K562 (cell line): ENCODE data around the gene SMIM12. TPM values are rescaled to one million over a fixed set of nuclear protein-coding genes. Genes with fewer than 3 reads are reported as not detected.

Experiments
- ATAC-seq: fragments of 200-7000 bp; cut with Tn5 transposase; 3 replicates; pipeline ENCODE4 v1.9.1; 2020; ENCODE audit warnings: moderate library complexity
- BruUV-seq: library from RNA; stranded (reverse); fragments of 400-500 nt; replicated peaks from 2 replicates; lab custom pipeline; 2021; lab: Mats Ljungman, UMichigan
- CTCF ChIA-PET: fragments of 300-600 bp; formaldehyde crosslinking; extraction: SDS; loops from one replicate; lab custom pipeline; 2021; ENCODE audit warnings: low intra/inter-chr PET ratio; lab: Yijun Ruan, JAX
- POLR2A ChIA-PET: fragments of 300-600, 350-650 bp; sonication (Branson Sonifier 250); formaldehyde crosslinking; extraction: SDS; loops from one replicate; lab custom pipeline; 2021; ENCODE audit warnings: antibody characterized with exemption, inconsistent platforms; lab: Yijun Ruan, JAX
- DNase-seq, 4 experiments: peaks; one replicate each; pipeline versions ENCODE4 v3.0.0 to v3.0.0-alpha.2; 2011 to 2018; ENCODE audit warnings: low spot score in 3 of 4, mixed read lengths in 3 of 4; ENCODE audit errors: extremely low read depth in 1 of 4
- FAIRE-seq: peaks from 2 replicates; lab custom pipeline; 2011; peaks lifted over from hg19 to GRCh38; lab: Jason Lieb, UNC
- H2AFZ ChIP-seq: 2 replicates; pipeline ENCODE4 v1.6.0; 2011; ENCODE audit warnings: low read depth, low read length, control low read depth, inconsistent platforms
- H3K27ac ChIP-seq: fragments of 200-600 bp; 3 replicates; pipeline ENCODE4 v1.8.0; 2011; ENCODE audit warnings: low read depth, mild to moderate bottlenecking, control low read depth, inconsistent platforms, low read length, moderate library complexity, mixed read lengths; ENCODE audit errors: extremely low read depth
- H3K27me3 ChIP-seq, 2 experiments: fragments of 300-600 bp in 1 of 2; 2 replicates in 1 of 2; 3 replicates in 1 of 2; pipeline versions ENCODE4 v1.6.0 to v1.8.0; 2011; ENCODE audit warnings: inconsistent platforms in 2 of 2, low read length in 2 of 2, mild to moderate bottlenecking in 1 of 2, mixed read lengths in 1 of 2, moderate library complexity in 1 of 2; ENCODE audit not compliant: control insufficient read depth in 2 of 2, insufficient read depth in 2 of 2
- H3K36me3 ChIP-seq: fragments of 300-600 bp; 3 replicates; pipeline ENCODE4 v1.8.0; 2011; ENCODE audit warnings: mild to moderate bottlenecking, low read length, inconsistent platforms; ENCODE audit not compliant: control insufficient read depth, insufficient read depth
- H3K4me1 ChIP-seq, 2 experiments: fragments of 200-600 bp in 1 of 2; replicated peaks in 1 of 2; 2 replicates in 1 of 2; 3 replicates in 1 of 2; pipeline versions ENCODE4 v1.5.1 to v1.8.0; 2011; ENCODE audit warnings: inconsistent platforms in 2 of 2, low read length in 2 of 2, mild to moderate bottlenecking in 1 of 2, mixed read lengths in 1 of 2, moderate library complexity in 1 of 2; ENCODE audit not compliant: control insufficient read depth in 2 of 2, insufficient read depth in 2 of 2
- H3K4me2 ChIP-seq: 2 replicates; pipeline ENCODE4 v1.6.1; 2011; ENCODE audit warnings: low read length, control low read depth, inconsistent platforms, mixed read lengths; ENCODE audit not compliant: insufficient read depth
- H3K4me3 ChIP-seq: fragments of 200-600 bp; sonication (generic), shearing (Covaris generic); 2 replicates; pipeline ENCODE4 v1.5.1; 2016; ENCODE audit warnings: control low read depth, inconsistent platforms
- H3K79me2 ChIP-seq: fragments of 200-600 bp; 3 replicates; pipeline ENCODE4 v1.8.0; 2011; ENCODE audit warnings: low read length, inconsistent platforms; ENCODE audit not compliant: control insufficient read depth, insufficient read depth
- H3K9ac ChIP-seq, 2 experiments: 2 replicates each; pipeline versions ENCODE4 v1.6.0 to v1.6.1; 2011; ENCODE audit warnings: low read depth in 2 of 2, low read length in 2 of 2, control low read depth in 1 of 2, inconsistent platforms in 1 of 2, mild to moderate bottlenecking in 1 of 2, mixed read lengths in 1 of 2; ENCODE audit not compliant: insufficient read depth in 1 of 2
- H3K9me1 ChIP-seq: one replicate; pipeline ENCODE4 v1.6.0; 2011; ENCODE audit warnings: inconsistent platforms, mild to moderate bottlenecking, low read length, moderate library complexity; ENCODE audit not compliant: control insufficient read depth, insufficient read depth
- H3K9me3 ChIP-seq: replicated peaks from 2 replicates; pipeline ENCODE4 v1.5.1; 2011; ENCODE audit warnings: low read depth, low read length, inconsistent platforms; ENCODE audit not compliant: control insufficient read depth, insufficient read depth
- H4K20me1 ChIP-seq: replicated peaks from 2 replicates; pipeline ENCODE4 v1.6.1; 2011; ENCODE audit warnings: low read length, inconsistent platforms, mixed read lengths; ENCODE audit not compliant: control insufficient read depth, insufficient read depth
- CBFB ChIP-seq: sonication (generic); formaldehyde crosslinking; IDR thresholded peaks from 2 replicates; pipeline ENCODE4 v1.4.0; 2020; ENCODE audit warnings: mild to moderate bottlenecking, missing genetic modification reagents
- E2F1 ChIP-seq: sonication (generic); formaldehyde crosslinking; IDR thresholded peaks from 2 replicates; pipeline ENCODE4 v1.8.1; 2023; ENCODE audit warnings: mild to moderate bottlenecking, missing genetic modification reagents, moderate library complexity
- FOXA3 ChIP-seq, 2 experiments: fragments of 450-650 bp in 1 of 2; sonication (generic) in 1 of 2; formaldehyde crosslinking; IDR thresholded peaks in 1 of 2; conservative IDR thresholded peaks in 1 of 2; 2 replicates each; pipeline versions ENCODE4 v1.4.0 to v1.8.0; 2020 to 2022; ENCODE audit warnings: mild to moderate bottlenecking in 2 of 2, missing genetic modification reagents in 1 of 2
- ILK ChIP-seq: fragments of 450-650 bp; IDR thresholded peaks from 2 replicates; pipeline ENCODE4 v1.6.1; 2016; ENCODE audit warnings: missing genetic modification characterization, low read depth, mild to moderate bottlenecking, missing compliant biosample characterization, moderate library complexity, borderline replicate concordance
- JUN ChIP-seq, 2 experiments: sonication (generic) in 1 of 2; formaldehyde crosslinking in 1 of 2; IDR thresholded peaks; 2 replicates each; pipeline versions ENCODE4 v1.6.1 to v1.8.0; 2012 to 2022; ENCODE audit warnings: borderline replicate concordance in 2 of 2, mild to moderate bottlenecking in 2 of 2, improper control_type of control experiment in 1 of 2, low read depth in 1 of 2, low read length in 1 of 2, missing genetic modification reagents in 1 of 2
- MNT ChIP-seq, 2 experiments: fragments of 450-650 bp; conservative IDR thresholded peaks; 2 replicates each; pipeline ENCODE4 v1.6.1; 2017; ENCODE audit warnings: mild to moderate bottlenecking in 2 of 2, moderate library complexity in 2 of 2
- MYC ChIP-seq, 2 experiments: fragments of 250-450 bp in 1 of 2; sonication (Bioruptor Pico) in 1 of 2; IDR thresholded peaks; 2 replicates each; pipeline versions ENCODE4 v1.5.1 to v1.6.1; 2012 to 2021; ENCODE audit warnings: low read depth in 2 of 2, borderline replicate concordance in 1 of 2, improper control_type of control experiment in 1 of 2, low read length in 1 of 2, mild to moderate bottlenecking in 1 of 2, moderate library complexity in 1 of 2
- POLR3G ChIP-seq: IDR thresholded peaks from 2 replicates; pipeline ENCODE4 v1.6.1; 2011; ENCODE audit not compliant: insufficient read length, insufficient replicate concordance; ENCODE audit errors: extremely low read depth
- PPARD ChIP-seq: fragments of 250-450 bp; sonication (Bioruptor Pico); IDR thresholded peaks from 2 replicates; pipeline ENCODE4 v1.8.0; 2022; ENCODE audit warnings: inconsistent platforms, mild to moderate bottlenecking, moderate library complexity
- SMAD1 ChIP-seq: fragments of 150-350 bp; IDR thresholded peaks from 2 replicates; pipeline ENCODE4 v1.6.1; 2014; ENCODE audit warnings: low read length, low read depth; ENCODE audit not compliant: partially characterized antibody
- TAL1 ChIP-seq: fragments of 450-650 bp; IDR thresholded peaks from 2 replicates; pipeline ENCODE4 v1.6.1; 2016; ENCODE audit warnings: mild to moderate bottlenecking
- ZBED1 ChIP-seq: IDR thresholded peaks from 2 replicates; pipeline ENCODE4 v1.6.1; 2014
- ZNF174 ChIP-seq: fragments of 250-450 bp; sonication (Bioruptor Pico); IDR thresholded peaks from 2 replicates; pipeline ENCODE4 v1.4.0; 2020; ENCODE audit warnings: mild to moderate bottlenecking
- ZNF57 ChIP-seq: fragments of 450-650 bp; formaldehyde crosslinking; IDR thresholded peaks from 2 replicates; pipeline ENCODE4 v1.4.0; 2020; ENCODE audit warnings: mild to moderate bottlenecking, moderate library complexity
- WGBS: fragments of 100-300 bp; shearing (Covaris generic); methylation state at CpG from one replicate; pipeline ENCODE4 v1.1.6; 2016; ENCODE audit warnings: low coverage, mixed read lengths; ENCODE audit not compliant: insufficient coverage; ENCODE audit errors: missing lambda C conversion rate; 5-methylcytosine and 5-hydroxymethylcytosine counted together
- in situ Hi-C: fragments of 300-500 bp; cut with MboI; formaldehyde crosslinking; loops from 4 replicates; pipeline ENCODE4 v1.15.0; 2018; ENCODE audit warnings: inconsistent platforms, mixed read lengths
- intact Hi-C: fragments of 100-400 bp; cut with micrococcal nuclease; formaldehyde crosslinking; loops from 2 replicates; pipeline ENCODE4 v1.14.2; 2022
- polyA plus RNA-seq, 8 experiments: library from polyadenylated mRNA; depleted of rRNA in 4 of 8; stranded (reverse) in 5 of 8; unstranded in 3 of 8; fragments of >200 nt; fragmentation: Nextera tagmentation in 2 of 8; fragmentation: Illumina TruSeq in 1 of 8; extraction: Ambion mirVana in 2 of 8; extraction: Trizol in 1 of 8; gene quantifications; 2 replicates each; pipeline versions ENCODE4 v1.2.1 to v1.2.3, GENCODE V29; 2011 to 2014; ENCODE audit warnings: inconsistent platforms in 1 of 8, missing spikeins in 1 of 8
- total RNA-seq, 7 experiments: library from RNA; depleted of rRNA in 6 of 7; stranded (reverse); fragments of >200 nt in 6 of 7; fragmentation: Illumina TruSeq in 2 of 7; extraction: Trizol in 2 of 7; gene quantifications; 2 replicates each; pipeline versions ENCODE4 v1.2.1 to v1.2.3, GENCODE V29; 2011 to 2021; ENCODE audit warnings: low replicate concordance in 1 of 7

Gene SMIM12
- total and polyA plus RNA-seq, 9 of the 15 experiments (the other 6 are each of a cell fraction or from before 2014, with no cell fraction given), result 51.7 to 112 (median 63.9) TPM

- no peak overlapping the region for H3K4me2 ChIP-seq
- POLR2A ChIA-PET, result no interaction called here
- H3K4me3 ChIP-seq, result no peak overlapping the region
- no peak for DNase-seq
- H2AFZ ChIP-seq, result no peak overlapping the region
- H3K79me2 ChIP-seq, result no peaks in the 10 kb centered on the region
- H3K27ac ChIP-seq, result no peak overlapping the region
- no peak for ATAC-seq
- no peak overlapping the region for H3K9ac ChIP-seq
- no peak for FAIRE-seq
- H3K9me1 ChIP-seq, result no peaks in the 10 kb centered on the region
- CTCF ChIA-PET, result no interaction called here
- TF ChIP-seq MYC (IDR thresholded peaks at IDR 0.05; ENCODE audit: low read depth, low read length) (no peak), MYC (CRISPR knock-in tag; IDR thresholded peaks at IDR 0.05; ENCODE audit: borderline replicate concordance, low read depth) (no peak), ZNF57 (CRISPR knock-in tag) (no peak), POLR3G (no peak), SMAD1 (no peak), E2F1 (CRISPR knock-in tag) (no peak), ILK (tag) (no peak), FOXA3 (CRISPR knock-in tag; conservative IDR thresholded peaks at IDR 0.05 in 1 of 2, IDR thresholded peaks at IDR 0.05 in 1 of 2) (no peak), ZBED1 (no peak), TAL1 (no peak), MNT (conservative IDR thresholded peaks at IDR 0.05) (no peak), PPARD (CRISPR knock-in tag) (no peak), CBFB (CRISPR knock-in tag) (no peak), ZNF174 (CRISPR knock-in tag) (no peak), JUN (IDR thresholded peaks at IDR 0.05; ENCODE audit: borderline replicate concordance, low read depth, low read length) (no peak), JUN (CRISPR knock-in tag; IDR thresholded peaks at IDR 0.05; ENCODE audit: borderline replicate concordance) (no peak)
- H3K27me3 ChIP-seq, result peaks cover 0 to 4% of the 10 kb centered on the region in 2 experiments; a peak in 3 of 5 replicates
- no peaks in the 10 kb centered on the region for H3K36me3 ChIP-seq
- H3K9me3 ChIP-seq, result no peaks in the 10 kb centered on the region
- H4K20me1 ChIP-seq, result no peaks in the 10 kb centered on the region
- peaks cover 0 to 7% of the 10 kb centered on the region in 2 experiments; a peak in 2 of 5 replicates for H3K4me1 ChIP-seq
- BruUV-seq, result no TSS peak
- intact Hi-C loops (no loop called here), in situ Hi-C loops (no loop called here)
- 35% methylated on average over 3 of the region's 3 CpGs for WGBS
Observed at GRCh38 chr1:34822202-34822601, 37.3 kb downstream of the SMIM12 start.
